Panc1 (cell line): ENCODE results near the gene CUL5.

Experiments used
- POLR2AphosphoS5 ChIP-seq: IDR thresholded peaks from 2 replicates; pipeline ENCODE4 v1.6.1; 2012; ENCODE audit warnings: mild to moderate bottlenecking, low read depth, low read length, moderate library complexity
- TCF7L2 ChIP-seq: IDR thresholded peaks from 2 replicates; pipeline ENCODE4 v1.6.1; 2011; ENCODE audit warnings: mild to moderate bottlenecking, low read depth, low read length, inconsistent platforms
- TF ChIP-seq, protein P1 (sequence below): fragments of 450-650 bp; IDR thresholded peaks from 2 replicates; pipeline ENCODE4 v1.5.1; 2017; ENCODE audit warnings: mild to moderate bottlenecking

DNA sequence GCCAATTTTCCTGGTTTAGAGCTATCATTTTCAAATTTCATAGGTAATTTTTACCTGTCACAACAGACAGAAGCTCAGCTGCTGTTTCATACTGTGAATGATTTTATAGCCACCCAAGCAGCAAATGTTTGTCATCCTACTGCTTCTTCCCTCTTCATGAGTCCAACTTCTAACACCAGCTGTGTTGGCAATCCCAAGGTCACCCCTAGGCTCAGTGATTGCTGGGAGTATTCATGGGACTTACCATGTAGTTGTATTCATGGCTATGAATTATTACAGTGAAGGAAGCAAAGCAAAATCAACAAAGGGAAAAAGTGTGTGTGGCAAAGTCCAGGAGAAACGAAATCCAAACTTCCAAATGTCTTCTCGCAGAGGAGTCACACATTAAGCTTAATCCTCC lies 28.5 kb downstream of the CUL5 start:
- TF ChIP-seq POLR2AphosphoS5 (no peak), TCF7L2 (no peak)
- TF ChIP-seq, protein P1, sequence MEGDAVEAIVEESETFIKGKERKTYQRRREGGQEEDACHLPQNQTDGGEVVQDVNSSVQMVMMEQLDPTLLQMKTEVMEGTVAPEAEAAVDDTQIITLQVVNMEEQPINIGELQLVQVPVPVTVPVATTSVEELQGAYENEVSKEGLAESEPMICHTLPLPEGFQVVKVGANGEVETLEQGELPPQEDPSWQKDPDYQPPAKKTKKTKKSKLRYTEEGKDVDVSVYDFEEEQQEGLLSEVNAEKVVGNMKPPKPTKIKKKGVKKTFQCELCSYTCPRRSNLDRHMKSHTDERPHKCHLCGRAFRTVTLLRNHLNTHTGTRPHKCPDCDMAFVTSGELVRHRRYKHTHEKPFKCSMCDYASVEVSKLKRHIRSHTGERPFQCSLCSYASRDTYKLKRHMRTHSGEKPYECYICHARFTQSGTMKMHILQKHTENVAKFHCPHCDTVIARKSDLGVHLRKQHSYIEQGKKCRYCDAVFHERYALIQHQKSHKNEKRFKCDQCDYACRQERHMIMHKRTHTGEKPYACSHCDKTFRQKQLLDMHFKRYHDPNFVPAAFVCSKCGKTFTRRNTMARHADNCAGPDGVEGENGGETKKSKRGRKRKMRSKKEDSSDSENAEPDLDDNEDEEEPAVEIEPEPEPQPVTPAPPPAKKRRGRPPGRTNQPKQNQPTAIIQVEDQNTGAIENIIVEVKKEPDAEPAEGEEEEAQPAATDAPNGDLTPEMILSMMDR = no peak
